Esophagus muscularis mucosa (tissue), 3 donors: ENCODE results near the gene GAS2L2.

Experiments used
- POLR2AphosphoS5 ChIP-seq, 2 donors: sonication (generic); formaldehyde crosslinking; IDR thresholded peaks; one replicate each; pipeline ENCODE4 v1.6.1; 2017; ENCODE audit warnings: antibody characterized with exemption in 2 of 2
- TF ChIP-seq, protein P1 (sequence below), 3 experiments: fragments of 200-600 bp in 2 of 3; fragments of 450-650 bp in 1 of 3; sonication (generic) in 2 of 3; IDR thresholded peaks; one replicate each; pipeline ENCODE4 v1.5.1; 2017 to 2019; ENCODE audit warnings: antibody characterized with exemption in 3 of 3, mild to moderate bottlenecking in 2 of 3, moderate library complexity in 1 of 3

DNA sequence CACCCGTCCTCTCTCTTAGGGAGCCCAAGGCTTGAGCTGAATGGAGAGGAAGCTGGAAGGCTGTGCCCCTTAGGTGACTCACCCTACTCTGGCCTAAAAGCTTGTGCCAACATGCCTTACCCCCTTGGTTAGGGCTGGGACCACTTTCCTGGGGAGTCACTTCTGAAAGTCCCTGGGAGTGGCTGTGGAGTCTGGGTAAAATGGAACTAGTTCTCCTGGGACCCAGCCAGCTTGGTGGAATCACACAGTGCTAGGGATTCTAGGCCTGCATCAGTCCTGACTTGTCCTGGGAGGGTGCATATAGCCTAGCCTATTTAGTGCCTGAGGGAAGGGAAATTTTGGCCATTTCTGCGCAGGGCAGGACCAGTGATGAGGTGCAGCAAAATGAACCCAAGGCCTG, 31.9 kb upstream of the GAS2L2 start:
- TF ChIP-seq, protein P1, sequence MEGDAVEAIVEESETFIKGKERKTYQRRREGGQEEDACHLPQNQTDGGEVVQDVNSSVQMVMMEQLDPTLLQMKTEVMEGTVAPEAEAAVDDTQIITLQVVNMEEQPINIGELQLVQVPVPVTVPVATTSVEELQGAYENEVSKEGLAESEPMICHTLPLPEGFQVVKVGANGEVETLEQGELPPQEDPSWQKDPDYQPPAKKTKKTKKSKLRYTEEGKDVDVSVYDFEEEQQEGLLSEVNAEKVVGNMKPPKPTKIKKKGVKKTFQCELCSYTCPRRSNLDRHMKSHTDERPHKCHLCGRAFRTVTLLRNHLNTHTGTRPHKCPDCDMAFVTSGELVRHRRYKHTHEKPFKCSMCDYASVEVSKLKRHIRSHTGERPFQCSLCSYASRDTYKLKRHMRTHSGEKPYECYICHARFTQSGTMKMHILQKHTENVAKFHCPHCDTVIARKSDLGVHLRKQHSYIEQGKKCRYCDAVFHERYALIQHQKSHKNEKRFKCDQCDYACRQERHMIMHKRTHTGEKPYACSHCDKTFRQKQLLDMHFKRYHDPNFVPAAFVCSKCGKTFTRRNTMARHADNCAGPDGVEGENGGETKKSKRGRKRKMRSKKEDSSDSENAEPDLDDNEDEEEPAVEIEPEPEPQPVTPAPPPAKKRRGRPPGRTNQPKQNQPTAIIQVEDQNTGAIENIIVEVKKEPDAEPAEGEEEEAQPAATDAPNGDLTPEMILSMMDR (IDR thresholded peaks at IDR 0.05) = no peak
- TF ChIP-seq POLR2AphosphoS5 (IDR thresholded peaks at IDR 0.05) = no peak
